H1 (cell line): ENCODE measurements around the gene POU6F2.

Source experiments
- CEBPB ChIP-seq: IDR thresholded peaks from 2 replicates; pipeline ENCODE4 v1.6.1; 2012; ENCODE audit warnings: low read depth, low read length
- CTCF ChIP-seq, 3 experiments: IDR thresholded peaks; 1 replicate in 2 of 3; 2 replicates in 1 of 3; pipeline versions ENCODE4 v1.5.1 to v1.6.1; 2011; ENCODE audit warnings: low read length in 3 of 3, mild to moderate bottlenecking in 3 of 3, inconsistent platforms in 2 of 3, low read depth in 1 of 3, moderate library complexity in 1 of 3; ENCODE audit not compliant: insufficient read depth in 1 of 3; ENCODE audit errors: control extremely low read depth in 1 of 3
- EZH2 ChIP-seq: fragments of 200-600 bp; sonication (generic); IDR thresholded peaks from 2 replicates; pipeline ENCODE4 v1.7.1; 2012; ENCODE audit warnings: low read depth, mild to moderate bottlenecking, moderate library complexity, low read length, inconsistent platforms; ENCODE audit not compliant: severe bottlenecking
- GTF2F1 ChIP-seq: IDR thresholded peaks from 2 replicates; pipeline ENCODE4 v1.6.1; 2012; ENCODE audit warnings: low read depth, low read length, improper control_type of control experiment, borderline replicate concordance
- MAX ChIP-seq: IDR thresholded peaks from 2 replicates; pipeline ENCODE4 v1.6.1; 2012; ENCODE audit warnings: inconsistent platforms
- POLR2A ChIP-seq, 2 experiments: IDR thresholded peaks; 1 replicate in 1 of 2; 2 replicates in 1 of 2; pipeline ENCODE4 v1.6.1; 2011; ENCODE audit warnings: low read depth in 2 of 2, low read length in 2 of 2, mild to moderate bottlenecking in 2 of 2; ENCODE audit errors: control extremely low read depth in 1 of 2
- RXRA ChIP-seq: IDR thresholded peaks from 2 replicates; pipeline ENCODE4 v1.6.1; 2011; ENCODE audit warnings: low read depth, mild to moderate bottlenecking, low read length, moderate library complexity; ENCODE audit not compliant: insufficient read depth
- SIN3A ChIP-seq, 2 experiments: IDR thresholded peaks in 1 of 2; conservative IDR thresholded peaks in 1 of 2; 2 replicates each; pipeline ENCODE4 v1.6.1; 2011 to 2012; ENCODE audit warnings: low read length in 2 of 2, improper control_type of control experiment in 1 of 2, low read depth in 1 of 2, mild to moderate bottlenecking in 1 of 2
- TAF1 ChIP-seq: IDR thresholded peaks from 2 replicates; pipeline ENCODE4 v1.6.1; 2011; ENCODE audit warnings: mild to moderate bottlenecking, low read depth, low read length

GRCh38 chr7:39342763-39343162 lies 365.1 kb downstream of the POU6F2 start:
- TF ChIP-seq POLR2A (IDR thresholded peaks at IDR 0.05; ENCODE audit: control extremely low read depth in 1 of 2, low read depth in 2 of 2, low read length in 2 of 2), result no peak
- TF ChIP-seq CEBPB, result no peak
- TF ChIP-seq MAX, result no peak
- TF ChIP-seq TAF1, result no peak
- no peak for TF ChIP-seq CTCF (IDR thresholded peaks at IDR 0.05; ENCODE audit: control extremely low read depth in 1 of 3, insufficient read depth in 1 of 3, low read depth in 1 of 3, low read length in 3 of 3)
- no peak for TF ChIP-seq EZH2
- TF ChIP-seq GTF2F1, result no peak
- no peak for TF ChIP-seq RXRA
- no peak for TF ChIP-seq SIN3A (conservative IDR thresholded peaks at IDR 0.05 in 1 of 2, IDR thresholded peaks at IDR 0.05 in 1 of 2; ENCODE audit: low read depth in 1 of 2, low read length in 2 of 2)
